ENCODE data around the gene EEIG1. TPM values are rescaled to one million over a fixed set of nuclear protein-coding genes. Genes with fewer than 3 reads are reported as not detected.

Gene EEIG1
- total and polyA plus RNA-seq, 2 experiments from 2014 or later = 11.2 to 22.4 TPM

GRCh38 chr9:127993721-127994120 is 12.9 kb upstream of the EEIG1 start:
- H3K4me3 Mint-ChIP-seq = no peak overlapping the region
- no peaks in the 10 kb centered on the region for H3K9me2 ChIP-seq (ENCODE audit: insufficient read depth)
- no peak overlapping the region for H3K27ac ChIP-seq (ENCODE audit: low read depth)
- no peaks in the 10 kb centered on the region for H4K20me1 ChIP-seq (replicated peaks; ENCODE audit: insufficient read depth)
- no peak overlapping the region for H3K4me2 ChIP-seq
- H3K79me2 ChIP-seq (replicated peaks; ENCODE audit: insufficient read depth) = no peaks in the 10 kb centered on the region
- H3K9me3 Mint-ChIP-seq = no peaks in the 10 kb centered on the region
- TF ChIP-seq ZNF331 (CRISPR knock-in tag; IDR thresholded peaks at IDR 0.05; ENCODE audit: low read depth) (no peak), POLR2AphosphoS5 (IDR thresholded peaks at IDR 0.05; ENCODE audit: low read depth) (no peak), EZH2 (IDR thresholded peaks at IDR 0.05; ENCODE audit: low read depth, unreplicated experiment) (no peak), NANOG (IDR thresholded peaks at IDR 0.05; ENCODE audit: borderline replicate concordance) (no peak), ZNF114 (CRISPR knock-in tag; IDR thresholded peaks at IDR 0.05) (no peak), EZH2phosphoT487 (IDR thresholded peaks at IDR 0.05; ENCODE audit: unreplicated experiment) (no peak), ZNF462 (CRISPR knock-in tag; IDR thresholded peaks at IDR 0.05) (no peak), CREB1 (CRISPR knock-in tag; IDR thresholded peaks at IDR 0.05; ENCODE audit: low read depth) (no peak), STAT1 (IDR thresholded peaks at IDR 0.05; ENCODE audit: unreplicated experiment) (no peak), ETS1 (IDR thresholded peaks at IDR 0.05) (no peak), JUNB (IDR thresholded peaks at IDR 0.05; ENCODE audit: unreplicated experiment) (no peak)
- TF ChIP-seq, protein P1, sequence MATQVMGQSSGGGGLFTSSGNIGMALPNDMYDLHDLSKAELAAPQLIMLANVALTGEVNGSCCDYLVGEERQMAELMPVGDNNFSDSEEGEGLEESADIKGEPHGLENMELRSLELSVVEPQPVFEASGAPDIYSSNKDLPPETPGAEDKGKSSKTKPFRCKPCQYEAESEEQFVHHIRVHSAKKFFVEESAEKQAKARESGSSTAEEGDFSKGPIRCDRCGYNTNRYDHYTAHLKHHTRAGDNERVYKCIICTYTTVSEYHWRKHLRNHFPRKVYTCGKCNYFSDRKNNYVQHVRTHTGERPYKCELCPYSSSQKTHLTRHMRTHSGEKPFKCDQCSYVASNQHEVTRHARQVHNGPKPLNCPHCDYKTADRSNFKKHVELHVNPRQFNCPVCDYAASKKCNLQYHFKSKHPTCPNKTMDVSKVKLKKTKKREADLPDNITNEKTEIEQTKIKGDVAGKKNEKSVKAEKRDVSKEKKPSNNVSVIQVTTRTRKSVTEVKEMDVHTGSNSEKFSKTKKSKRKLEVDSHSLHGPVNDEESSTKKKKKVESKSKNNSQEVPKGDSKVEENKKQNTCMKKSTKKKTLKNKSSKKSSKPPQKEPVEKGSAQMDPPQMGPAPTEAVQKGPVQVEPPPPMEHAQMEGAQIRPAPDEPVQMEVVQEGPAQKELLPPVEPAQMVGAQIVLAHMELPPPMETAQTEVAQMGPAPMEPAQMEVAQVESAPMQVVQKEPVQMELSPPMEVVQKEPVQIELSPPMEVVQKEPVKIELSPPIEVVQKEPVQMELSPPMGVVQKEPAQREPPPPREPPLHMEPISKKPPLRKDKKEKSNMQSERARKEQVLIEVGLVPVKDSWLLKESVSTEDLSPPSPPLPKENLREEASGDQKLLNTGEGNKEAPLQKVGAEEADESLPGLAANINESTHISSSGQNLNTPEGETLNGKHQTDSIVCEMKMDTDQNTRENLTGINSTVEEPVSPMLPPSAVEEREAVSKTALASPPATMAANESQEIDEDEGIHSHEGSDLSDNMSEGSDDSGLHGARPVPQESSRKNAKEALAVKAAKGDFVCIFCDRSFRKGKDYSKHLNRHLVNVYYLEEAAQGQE (IDR thresholded peaks at IDR 0.05; ENCODE audit: unreplicated experiment) = no peak
- TF ChIP-seq, protein P2, sequence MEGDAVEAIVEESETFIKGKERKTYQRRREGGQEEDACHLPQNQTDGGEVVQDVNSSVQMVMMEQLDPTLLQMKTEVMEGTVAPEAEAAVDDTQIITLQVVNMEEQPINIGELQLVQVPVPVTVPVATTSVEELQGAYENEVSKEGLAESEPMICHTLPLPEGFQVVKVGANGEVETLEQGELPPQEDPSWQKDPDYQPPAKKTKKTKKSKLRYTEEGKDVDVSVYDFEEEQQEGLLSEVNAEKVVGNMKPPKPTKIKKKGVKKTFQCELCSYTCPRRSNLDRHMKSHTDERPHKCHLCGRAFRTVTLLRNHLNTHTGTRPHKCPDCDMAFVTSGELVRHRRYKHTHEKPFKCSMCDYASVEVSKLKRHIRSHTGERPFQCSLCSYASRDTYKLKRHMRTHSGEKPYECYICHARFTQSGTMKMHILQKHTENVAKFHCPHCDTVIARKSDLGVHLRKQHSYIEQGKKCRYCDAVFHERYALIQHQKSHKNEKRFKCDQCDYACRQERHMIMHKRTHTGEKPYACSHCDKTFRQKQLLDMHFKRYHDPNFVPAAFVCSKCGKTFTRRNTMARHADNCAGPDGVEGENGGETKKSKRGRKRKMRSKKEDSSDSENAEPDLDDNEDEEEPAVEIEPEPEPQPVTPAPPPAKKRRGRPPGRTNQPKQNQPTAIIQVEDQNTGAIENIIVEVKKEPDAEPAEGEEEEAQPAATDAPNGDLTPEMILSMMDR (conservative IDR thresholded peaks at IDR 0.05; ENCODE audit: low read depth in 2 of 2) = no peak
- no peaks in the 10 kb centered on the region for H3K4me1 Mint-ChIP-seq
- H3K27me3 ChIP-seq (ENCODE audit: insufficient read depth) = no peaks in the 10 kb centered on the region
- H3F3A ChIP-seq (replicated peaks; ENCODE audit: low read depth) = no peaks in the 10 kb centered on the region
- ATAC-seq (no peak), DNase-seq (ENCODE audit: low spot score) (no peak)
- no peak overlapping the region for H3K27ac Mint-ChIP-seq
- no peak overlapping the region for H3K4me3 ChIP-seq
- H2AFZ ChIP-seq = no peak overlapping the region
- no peaks in the 10 kb centered on the region for H3K4me1 ChIP-seq (ENCODE audit: insufficient read depth)
- no peaks in the 10 kb centered on the region for H3K36me3 ChIP-seq (ENCODE audit: insufficient read depth)
- no peaks in the 10 kb centered on the region for H3K36me3 Mint-ChIP-seq (ENCODE audit: low read depth)
- H3K27me3 Mint-ChIP-seq (ENCODE audit: insufficient read depth, low read depth, poor library complexity) = peaks cover 2% of the 10 kb centered on the region
